NB4 (cell line): ENCODE data around the gene KLHL22.
"Not testable (repeated sequence)": the region's sequence is repeated elsewhere in the genome, so short reads cannot be mapped to it uniquely, and the experiment has no call there.

Experiments
- DNase-seq: peaks from one replicate; pipeline ENCODE4 v3.0.0; 2010; ENCODE audit warnings: low read depth
- H3K4me3 ChIP-seq: one replicate; pipeline ENCODE4 v1.5.1; 2011; ENCODE audit warnings: mild to moderate bottlenecking, low read depth, low read length, moderate library complexity
- MAX ChIP-seq: IDR thresholded peaks from 2 replicates; pipeline ENCODE4 v1.6.1; 2011; ENCODE audit warnings: low read depth, low read length
- MYC ChIP-seq: IDR thresholded peaks from 2 replicates; pipeline ENCODE4 v1.6.1; 2011; ENCODE audit warnings: low read depth, low read length
- POLR2A ChIP-seq: IDR thresholded peaks from 2 replicates; pipeline ENCODE4 v1.6.1; 2011; ENCODE audit warnings: mild to moderate bottlenecking; ENCODE audit not compliant: insufficient read length; ENCODE audit errors: extremely low read depth
- TF ChIP-seq, protein P1 (sequence below): IDR thresholded peaks from one replicate; pipeline ENCODE4 v1.5.1; 2012; ENCODE audit warnings: low read depth, low read length

Gene KLHL22

GRCh38 chr22:20484948-20485683, 10.5 kb downstream of the KLHL22 start:
- DNase-seq, result no peak
- no peak overlapping the region for H3K4me3 ChIP-seq

GRCh38 chr22:20483771-20484170, 11.8 kb downstream of the KLHL22 start:
- DNase-seq, result no peak
- no peak overlapping the region for H3K4me3 ChIP-seq
- no peak for TF ChIP-seq MYC

More at GRCh38 chr22:20484948-20485683, 10.5 kb downstream of the KLHL22 start:
- TF ChIP-seq MYC (no peak), POLR2A (no peak), MAX (no peak)
- TF ChIP-seq, protein P1, sequence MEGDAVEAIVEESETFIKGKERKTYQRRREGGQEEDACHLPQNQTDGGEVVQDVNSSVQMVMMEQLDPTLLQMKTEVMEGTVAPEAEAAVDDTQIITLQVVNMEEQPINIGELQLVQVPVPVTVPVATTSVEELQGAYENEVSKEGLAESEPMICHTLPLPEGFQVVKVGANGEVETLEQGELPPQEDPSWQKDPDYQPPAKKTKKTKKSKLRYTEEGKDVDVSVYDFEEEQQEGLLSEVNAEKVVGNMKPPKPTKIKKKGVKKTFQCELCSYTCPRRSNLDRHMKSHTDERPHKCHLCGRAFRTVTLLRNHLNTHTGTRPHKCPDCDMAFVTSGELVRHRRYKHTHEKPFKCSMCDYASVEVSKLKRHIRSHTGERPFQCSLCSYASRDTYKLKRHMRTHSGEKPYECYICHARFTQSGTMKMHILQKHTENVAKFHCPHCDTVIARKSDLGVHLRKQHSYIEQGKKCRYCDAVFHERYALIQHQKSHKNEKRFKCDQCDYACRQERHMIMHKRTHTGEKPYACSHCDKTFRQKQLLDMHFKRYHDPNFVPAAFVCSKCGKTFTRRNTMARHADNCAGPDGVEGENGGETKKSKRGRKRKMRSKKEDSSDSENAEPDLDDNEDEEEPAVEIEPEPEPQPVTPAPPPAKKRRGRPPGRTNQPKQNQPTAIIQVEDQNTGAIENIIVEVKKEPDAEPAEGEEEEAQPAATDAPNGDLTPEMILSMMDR, result no peak

DNA sequence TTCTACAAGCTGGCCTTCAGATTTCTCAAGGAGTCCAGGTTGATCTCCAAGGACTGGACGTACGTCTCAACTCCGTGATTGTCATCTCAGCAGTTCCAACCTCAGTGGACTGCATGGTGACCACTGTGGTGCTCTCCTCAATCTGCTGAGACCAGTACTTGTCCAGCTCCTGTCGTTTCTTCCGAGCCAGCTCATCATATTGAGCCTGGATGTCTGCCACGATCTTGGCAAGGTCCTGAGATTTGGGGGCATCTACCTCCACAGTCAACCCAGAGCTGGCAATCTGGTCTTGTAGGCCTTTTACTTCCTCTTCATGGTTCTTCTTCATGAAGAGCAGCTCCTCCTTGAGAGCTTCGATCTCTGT, 12.5 kb downstream of the KLHL22 start:
- DNase-seq, H3K4me3 ChIP-seq: not testable (repeated sequence)

- DNase-seq, result no peak
- H3K4me3 ChIP-seq, result no peak overlapping the region
- TF ChIP-seq MAX, result no peak
- TF ChIP-seq, protein P1, result no peak
- TF ChIP-seq POLR2A, result no peak
- no peak for TF ChIP-seq MYC
Measured at GRCh38 chr22:20479612-20480196, 15.9 kb downstream of the KLHL22 start.

DNA sequence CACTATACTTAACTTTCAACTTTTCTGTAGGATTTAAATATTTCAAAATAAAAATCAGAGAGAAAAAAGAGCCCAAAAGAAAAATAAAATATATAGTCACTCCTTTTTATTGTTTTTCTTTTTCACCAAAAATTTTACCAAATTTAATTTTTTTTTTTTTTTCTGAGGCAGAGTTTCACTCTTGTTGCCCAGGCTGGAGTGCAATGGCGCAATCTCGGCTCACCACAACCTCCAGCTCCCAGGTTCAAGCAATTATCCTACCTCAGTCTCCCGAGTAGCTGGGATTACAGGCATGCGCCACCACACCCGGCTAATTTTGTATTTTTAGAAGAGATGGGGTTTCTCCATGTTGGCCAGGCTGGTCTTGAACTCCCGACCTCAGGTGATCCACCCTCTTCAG, 17.5 kb downstream of the KLHL22 start:
- H3K4me3 ChIP-seq, DNase-seq: not testable (repeated sequence)

- DNase-seq, result not testable (repeated sequence)
Measured at GRCh38 chr22:20475569-20475968, 20.0 kb downstream of the KLHL22 start.

DNA sequence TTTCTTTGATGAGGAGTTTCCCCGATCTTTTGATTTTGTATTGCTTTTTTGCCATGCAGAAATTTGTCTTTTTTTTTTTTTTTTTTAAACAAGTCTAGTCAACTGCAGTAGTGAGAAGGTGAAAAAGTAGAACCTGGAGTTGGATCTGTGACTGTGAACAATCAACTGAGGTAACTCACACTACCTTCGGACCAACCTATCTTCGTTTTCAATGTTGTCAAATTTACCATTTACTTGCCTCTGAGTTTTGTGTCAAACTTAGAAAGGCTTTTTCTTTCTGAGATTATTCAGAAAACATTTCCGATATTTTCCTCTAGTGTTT, 20.5 kb downstream of the KLHL22 start:
- H3K4me3 ChIP-seq, result no peak overlapping the region
- no peak for DNase-seq
- TF ChIP-seq MAX (no peak), POLR2A (no peak), MYC (no peak)

More at GRCh38 chr22:20475569-20475968, 20.0 kb downstream of the KLHL22 start:
- not testable (repeated sequence) for H3K4me3 ChIP-seq

GRCh38 chr22:20472629-20473442, 22.8 kb downstream of the KLHL22 start:
- H3K4me3 ChIP-seq, result no peak overlapping the region
- DNase-seq, result no peak
- TF ChIP-seq, protein P1, result no peak
- no peak for TF ChIP-seq MAX
- TF ChIP-seq POLR2A, result no peak
- no peak for TF ChIP-seq MYC
